ENCODE results near the gene FAM114A1. TPM values are rescaled to one million over a fixed set of nuclear protein-coding genes. Genes with fewer than 3 reads are reported as not detected.

The FAM114A1 gene
- polyA plus RNA-seq (ENCODE audit: low read depth in 6 of 6): under 1 TPM in 2 of 6 donors, not detected in 4; 0.16 to 0.43 TPM

DNA sequence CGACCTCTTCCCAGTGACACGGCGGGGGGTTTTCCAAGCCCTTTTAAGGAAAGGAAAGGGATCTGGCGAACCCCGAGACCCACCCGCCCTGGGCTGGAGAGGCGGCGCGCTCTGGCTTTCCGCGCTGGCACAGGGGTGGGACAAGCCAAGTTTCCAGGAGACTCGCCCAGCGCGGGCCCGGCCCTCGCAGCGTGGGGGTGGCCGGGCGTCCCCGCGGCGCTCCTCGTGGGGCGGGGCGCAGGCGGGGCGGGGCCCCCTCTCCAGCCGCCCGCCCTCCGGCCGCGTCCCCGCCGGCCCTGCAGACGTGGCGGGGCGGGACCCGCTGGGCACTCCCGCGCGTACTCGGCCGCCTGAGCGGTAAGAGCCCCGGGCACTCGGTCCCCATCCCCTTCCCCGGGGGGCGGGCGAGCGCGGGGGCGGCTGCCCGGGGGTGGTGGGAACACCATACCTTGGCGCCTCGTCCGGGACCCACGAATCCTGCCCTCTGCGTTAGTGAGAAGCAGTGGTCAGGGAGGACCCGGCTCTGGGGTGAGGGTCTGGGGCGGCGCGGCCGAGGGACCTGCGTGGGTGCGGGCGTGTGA lies at the start of gene FAM114A1:
Gene FAM114A1, plus strand, starts transcription at position 329 of the 581 bp plus-strand sequence. CDS start 10,273 bp downstream, outside the sequence.
- Mint-ChIP-seq H3K4me1 (peaks cover 6 to 12% (median 8%) of the 10 kb centered on the region in 3 donors), H3K4me3 (peak within 1 kb of the TSS; percentile 83 to 91 (median 85)), H3K27ac (peak within 1 kb of the TSS in 5 of 6 donors; percentile 17 to 92 (median 72)), H3K9me3 (no peaks in the 10 kb centered on the region), H3K27me3 (no peaks in the 10 kb centered on the region), H3K36me3 (no peaks in the 10 kb centered on the region)
- ATAC-seq (ENCODE audit: low read depth in 2 of 2) (peak; percentile 88 to 92), DNase-seq (peak; percentile 44)

DNA sequence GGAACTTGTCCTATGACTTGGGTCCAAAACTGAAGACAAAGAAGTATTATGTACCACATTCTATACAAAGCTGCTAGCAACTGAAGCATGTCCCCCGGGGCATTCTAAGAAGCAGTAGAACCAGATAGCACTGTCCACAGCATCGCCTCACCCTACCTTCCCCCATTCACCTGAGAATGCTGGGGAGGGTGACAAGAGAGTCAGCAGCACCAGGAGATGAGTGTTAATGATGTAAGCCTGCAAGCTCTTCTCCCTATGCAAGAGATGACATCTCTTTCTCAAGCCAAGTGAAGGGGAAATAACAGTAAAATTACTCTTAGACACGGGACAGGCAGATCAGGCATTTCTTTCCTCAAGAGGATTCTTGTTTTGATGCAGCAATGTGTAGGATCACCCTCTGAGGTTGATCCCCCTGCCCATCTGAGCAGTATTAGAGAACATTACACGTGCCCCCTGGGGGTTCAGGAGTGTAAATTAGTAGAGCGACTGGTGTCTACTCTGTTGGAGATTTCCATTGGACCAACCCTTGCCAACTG lies 49.1 kb upstream of the FAM114A1 start:
- Mint-ChIP-seq H3K27me3 (no peaks in the 10 kb centered on the region), H3K27ac (peak overlapping the region; percentile 64 to 98 (median 90)), H3K36me3 (peaks cover 13 to 34% of the 10 kb centered on the region in 2 donors), H3K9me3 (peaks cover 4 to 24% (median 11%) of the 10 kb centered on the region in 7 donors), H3K4me3 (peak overlapping the region in 6 of 8 donors; percentile 11 to 81 (median 48)), H3K4me1 (peaks cover 53 to 70% (median 53%) of the 10 kb centered on the region in 3 donors)
- DNase-seq: no peak
- ATAC-seq (ENCODE audit: low read depth in 2 of 2): peak in 1 of 2 donors; percentile 2

- Mint-ChIP-seq H3K27me3 (no peaks in the 10 kb centered on the region), H3K36me3 (peaks cover 17 to 34% of the 10 kb centered on the region in 2 donors), H3K9me3 (peaks cover 4 to 25% (median 12%) of the 10 kb centered on the region in 7 donors), H3K27ac (peak overlapping the region; percentile 69 to 98 (median 91)), H3K4me3 (peak overlapping the region in 7 of 8 donors; percentile 17 to 89 (median 24)), H3K4me1 (peaks cover 44 to 59% (median 50%) of the 10 kb centered on the region in 3 donors)
- DNase-seq (peak; percentile 28), ATAC-seq (ENCODE audit: low read depth in 2 of 2) (peak; percentile 29 to 51)
Measured at GRCh38 chr4:38819569-38819968, 48.0 kb upstream of the FAM114A1 start.

- ATAC-seq (ENCODE audit: low read depth in 2 of 2): no peak
- H3K4me3 Mint-ChIP-seq: peak overlapping the region in 6 of 8 donors; percentile 17 to 89 (median 66)
Measured at GRCh38 chr4:38820329-38821061, 47.1 kb upstream of the FAM114A1 start.

DNA sequence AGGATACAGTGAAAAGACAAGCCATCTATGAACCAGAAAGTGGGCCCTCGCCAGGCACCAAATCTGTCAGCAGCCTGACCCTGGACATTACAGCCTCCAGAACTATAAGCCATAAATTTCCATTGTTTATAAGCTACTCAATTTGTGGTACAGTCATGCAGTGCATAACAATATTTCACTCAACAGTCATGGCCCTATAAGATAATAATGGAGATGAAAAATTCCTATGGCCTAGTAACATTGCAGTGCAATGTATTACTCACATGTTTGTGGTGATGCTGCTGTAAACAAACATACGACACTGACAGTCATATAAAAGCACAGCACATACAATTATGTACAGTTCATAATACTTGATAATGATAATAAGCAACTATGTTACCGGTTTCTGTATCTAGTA lies 45.9 kb upstream of the FAM114A1 start:
- Mint-ChIP-seq H3K27ac (peak overlapping the region in 2 of 6 donors; percentile 53 to 88), H3K27me3 (no peaks in the 10 kb centered on the region), H3K36me3 (peaks cover 35 to 38% of the 10 kb centered on the region in 2 donors), H3K9me3 (peaks cover 3 to 16% (median 10%) of the 10 kb centered on the region in 7 donors), H3K4me3 (no peak overlapping the region), H3K4me1 (peaks cover 43 to 50% (median 45%) of the 10 kb centered on the region in 3 donors)
- DNase-seq (no peak), ATAC-seq (ENCODE audit: low read depth in 2 of 2) (no peak)

More at GRCh38 chr4:38820329-38821061, 47.1 kb upstream of the FAM114A1 start:
- no peak for DNase-seq
- Mint-ChIP-seq H3K4me1 (peaks cover 43 to 53% (median 48%) of the 10 kb centered on the region in 3 donors), H3K27me3 (no peaks in the 10 kb centered on the region), H3K9me3 (peaks cover 3 to 22% (median 10%) of the 10 kb centered on the region in 7 donors), H3K36me3 (peaks cover 24 to 33% of the 10 kb centered on the region in 2 donors), H3K27ac (peak overlapping the region; percentile 69 to 98 (median 91))

- peak overlapping the region in 1 of 8 donors; percentile 3 for H3K4me3 Mint-ChIP-seq
- H3K4me1 Mint-ChIP-seq: peaks cover 43 to 46% (median 45%) of the 10 kb centered on the region in 3 donors
- peak overlapping the region in 4 of 6 donors; percentile 51 to 95 (median 60) for H3K27ac Mint-ChIP-seq
- ATAC-seq (ENCODE audit: low read depth in 2 of 2): no peak
- no peaks in the 10 kb centered on the region for H3K27me3 Mint-ChIP-seq
- H3K9me3 Mint-ChIP-seq: peaks cover 3 to 16% (median 10%) of the 10 kb centered on the region in 7 donors
- no peak for DNase-seq
- peaks cover 38 to 42% of the 10 kb centered on the region in 2 donors for H3K36me3 Mint-ChIP-seq
Measured at GRCh38 chr4:38822748-38823303, 44.8 kb upstream of the FAM114A1 start.

DNA sequence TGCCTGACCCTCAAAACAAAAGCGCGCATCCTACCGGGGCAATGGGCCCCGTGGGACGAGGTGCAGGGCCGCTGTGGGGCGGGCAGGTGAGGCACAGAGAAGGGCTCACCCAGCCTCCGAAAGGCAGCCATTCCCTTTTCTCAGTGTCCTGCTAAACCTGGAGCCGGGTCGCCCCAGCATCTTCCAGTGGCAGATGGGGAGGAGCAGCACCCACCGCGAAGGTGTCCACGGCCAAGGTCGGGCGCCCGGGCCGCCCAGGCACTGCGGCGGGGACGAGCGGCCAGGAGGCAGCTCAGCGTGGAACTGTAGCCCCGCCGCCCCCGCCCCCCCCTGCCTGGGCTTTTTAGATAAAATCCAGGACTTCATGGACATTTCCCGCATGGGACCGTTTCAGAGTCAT lies 43.8 kb upstream of the FAM114A1 start:
- peak overlapping the region in 1 of 6 donors; percentile 51 for H3K27ac Mint-ChIP-seq
- H3K27me3 Mint-ChIP-seq: no peaks in the 10 kb centered on the region
- no peak overlapping the region for H3K4me3 Mint-ChIP-seq
- H3K36me3 Mint-ChIP-seq: peaks cover 38 to 42% of the 10 kb centered on the region in 2 donors
- peaks cover 36 to 39% (median 38%) of the 10 kb centered on the region in 3 donors for H3K4me1 Mint-ChIP-seq
- DNase-seq (no peak), ATAC-seq (ENCODE audit: low read depth in 2 of 2) (no peak)
- peaks cover 3 to 16% (median 10%) of the 10 kb centered on the region in 7 donors for H3K9me3 Mint-ChIP-seq

DNA sequence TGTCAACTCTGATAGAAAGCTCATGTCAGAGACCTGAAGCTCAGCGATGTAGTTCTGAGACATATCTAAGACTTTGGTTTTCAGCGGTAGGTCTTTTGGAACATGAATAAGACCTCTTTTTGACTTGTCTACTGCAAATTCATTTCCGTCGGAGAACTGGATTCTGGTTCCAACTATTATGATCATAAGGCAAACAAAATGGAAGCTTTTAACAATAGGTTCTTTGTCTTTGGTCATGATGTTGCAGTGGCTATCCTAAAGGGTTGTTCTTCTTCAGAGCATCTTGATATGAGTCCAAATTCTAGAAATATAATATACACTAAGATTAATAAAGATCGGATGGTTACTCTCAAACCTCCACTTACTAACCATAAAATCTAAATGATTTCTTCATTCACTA lies 38.4 kb upstream of the FAM114A1 start:
- ATAC-seq (ENCODE audit: low read depth in 2 of 2) (no peak), DNase-seq (no peak)
- H3K4me1 Mint-ChIP-seq: peaks cover 32 to 42% (median 38%) of the 10 kb centered on the region in 3 donors
- H3K4me3 Mint-ChIP-seq: no peak overlapping the region
- peak overlapping the region in 2 of 6 donors; percentile 39 to 76 for H3K27ac Mint-ChIP-seq
- H3K27me3 Mint-ChIP-seq: no peaks in the 10 kb centered on the region
- H3K36me3 Mint-ChIP-seq: peaks cover 33 to 51% of the 10 kb centered on the region in 2 donors
- H3K9me3 Mint-ChIP-seq: peaks cover 2 to 16% (median 8%) of the 10 kb centered on the region in 7 donors

DNA sequence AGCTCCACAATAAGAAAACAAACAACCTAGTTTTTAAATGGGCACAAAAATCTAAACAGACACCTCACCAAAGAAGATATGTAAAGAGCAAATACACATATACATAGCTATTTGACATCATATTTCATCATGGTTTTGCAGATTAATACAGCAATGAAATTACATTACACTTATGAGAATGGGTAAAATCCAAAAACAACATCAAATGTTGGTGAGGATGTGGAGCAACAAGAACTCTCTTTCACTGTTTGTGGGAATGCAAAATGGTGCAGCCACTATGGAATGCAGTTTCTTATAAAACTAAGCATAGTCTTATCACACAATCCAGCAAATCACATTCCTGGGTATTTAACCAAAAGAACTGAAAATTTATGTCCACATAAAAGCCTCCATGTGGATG lies 36.0 kb upstream of the FAM114A1 start:
- H3K27ac Mint-ChIP-seq: peak overlapping the region in 1 of 6 donors; percentile 12
- peaks cover 35 to 49% of the 10 kb centered on the region in 2 donors for H3K36me3 Mint-ChIP-seq
- peak overlapping the region in 1 of 8 donors; percentile 61 for H3K4me3 Mint-ChIP-seq
- peaks cover 19 to 29% (median 29%) of the 10 kb centered on the region in 3 donors for H3K4me1 Mint-ChIP-seq
- DNase-seq (no peak), ATAC-seq (ENCODE audit: low read depth in 2 of 2) (no peak)
- no peaks in the 10 kb centered on the region for H3K27me3 Mint-ChIP-seq
- H3K9me3 Mint-ChIP-seq: peaks cover 0 to 37% (median 29%) of the 10 kb centered on the region in 7 donors

DNA sequence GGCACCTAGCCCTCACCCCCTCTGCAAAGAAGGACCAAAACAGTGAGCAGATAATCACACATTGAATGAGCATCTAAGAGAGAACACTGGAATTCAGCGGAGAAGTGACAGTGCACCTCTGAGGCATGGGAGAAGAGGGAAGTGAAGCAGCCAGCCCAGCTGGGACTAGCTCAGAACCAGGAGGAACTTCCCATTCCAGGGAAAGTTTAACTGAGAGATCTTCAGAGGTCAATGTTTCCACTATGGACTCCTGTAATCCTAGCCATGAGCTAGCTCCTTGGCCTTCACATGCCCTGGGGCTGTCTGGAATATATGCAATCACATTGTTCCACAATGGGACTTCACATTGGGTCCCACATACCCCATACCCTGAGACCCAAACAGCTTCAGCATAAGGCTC lies 35.4 kb upstream of the FAM114A1 start:
- no peak for ATAC-seq (ENCODE audit: low read depth in 2 of 2)
- Mint-ChIP-seq H3K27me3 (no peaks in the 10 kb centered on the region), H3K9me3 (peaks cover 0 to 42% (median 34%) of the 10 kb centered on the region in 7 donors), H3K27ac (peak overlapping the region in 3 of 6 donors; percentile 4 to 73 (median 54)), H3K4me1 (peaks cover 19 to 32% (median 29%) of the 10 kb centered on the region in 3 donors), H3K4me3 (peak overlapping the region in 3 of 8 donors; percentile 25 to 61 (median 49)), H3K36me3 (peaks cover 37 to 45% of the 10 kb centered on the region in 2 donors)
- no peak for DNase-seq

DNA sequence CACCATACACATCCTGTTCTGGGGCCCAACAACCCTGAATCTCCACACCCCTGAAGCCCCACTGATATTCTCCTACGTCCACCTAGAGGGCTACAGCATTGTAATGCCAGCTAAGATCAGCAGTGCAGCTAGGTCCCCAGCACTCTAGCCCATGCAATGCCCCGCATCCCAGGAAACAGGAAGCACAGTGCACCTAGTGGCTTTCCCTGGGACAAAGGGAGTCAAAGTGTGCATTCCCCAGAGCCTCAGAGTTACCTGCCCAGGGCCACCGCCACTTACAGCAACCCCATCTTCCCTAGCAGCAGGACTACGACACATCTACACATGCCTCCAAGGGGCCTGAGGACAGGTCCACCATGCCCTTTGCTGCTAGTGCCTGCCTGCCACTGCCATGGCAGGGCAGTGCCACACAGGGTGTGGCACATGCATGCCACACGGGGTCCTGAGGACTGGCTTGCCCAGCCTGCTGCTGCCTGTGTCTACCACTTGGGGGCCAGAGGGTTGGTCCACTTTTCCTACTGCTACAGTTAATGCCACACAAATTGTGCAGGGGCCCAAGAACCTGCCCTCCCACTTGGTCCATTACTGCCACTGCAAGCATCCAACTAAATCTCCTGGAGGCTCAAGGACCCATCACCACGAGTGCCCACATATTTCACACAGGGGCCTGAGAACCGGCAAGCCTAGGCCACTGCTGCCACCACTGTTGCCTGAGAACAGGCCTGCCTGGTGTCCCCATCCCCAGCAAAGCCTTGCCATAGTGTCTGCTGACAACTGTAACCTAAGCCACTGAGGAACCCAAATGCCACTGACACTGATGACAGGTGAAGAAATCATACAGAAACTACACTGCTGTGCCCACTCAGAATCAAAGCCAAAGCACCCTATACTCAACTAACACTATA lies 34.7 kb upstream of the FAM114A1 start:
- Mint-ChIP-seq H3K27me3 (no peaks in the 10 kb centered on the region), H3K9me3 (peaks cover 5 to 49% (median 40%) of the 10 kb centered on the region in 7 donors), H3K36me3 (peaks cover 43 to 47% of the 10 kb centered on the region in 2 donors), H3K27ac (peak overlapping the region in 5 of 6 donors; percentile 11 to 73 (median 39)), H3K4me1 (peaks cover 24 to 38% (median 34%) of the 10 kb centered on the region in 3 donors), H3K4me3 (peak overlapping the region in 2 of 8 donors; percentile 49 to 60)
- DNase-seq (no peak), ATAC-seq (ENCODE audit: low read depth in 2 of 2) (no peak)

DNA sequence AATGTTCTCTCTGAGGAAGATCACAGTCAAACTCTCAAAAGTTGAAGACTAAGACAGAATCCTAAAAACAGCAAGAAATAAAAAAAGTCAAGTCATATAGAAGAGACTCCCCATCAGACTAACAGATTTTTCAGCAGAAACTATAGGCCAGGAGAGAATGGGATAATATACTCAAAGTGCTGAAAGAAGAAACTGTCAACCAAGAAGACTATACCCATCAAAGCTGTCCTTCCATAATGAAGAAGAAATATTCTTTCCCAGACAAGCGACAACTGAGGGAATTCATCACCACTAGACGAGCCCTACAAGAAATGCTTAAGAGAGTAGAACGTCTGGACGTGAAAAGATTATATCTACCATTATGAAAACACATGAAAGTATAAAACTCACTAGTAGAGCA lies 33.0 kb upstream of the FAM114A1 start:
- Mint-ChIP-seq H3K9me3 (peaks cover 5 to 50% (median 44%) of the 10 kb centered on the region in 7 donors), H3K36me3 (peaks cover 47 to 54% of the 10 kb centered on the region in 2 donors), H3K27ac (peak overlapping the region in 1 of 6 donors; percentile 16), H3K4me1 (peaks cover 35 to 51% (median 46%) of the 10 kb centered on the region in 3 donors), H3K4me3 (no peak overlapping the region), H3K27me3 (no peaks in the 10 kb centered on the region)
- DNase-seq (no peak), ATAC-seq (ENCODE audit: low read depth in 2 of 2) (no peak)
